ENCODE data around the gene CCDC80.

The CCDC80 gene

GRCh38 chr3:112682361-112682760 is 41.4 kb upstream of the CCDC80 start:
- H3K4me1 ChIP-seq (ENCODE audit: insufficient read depth, low read length, severe bottlenecking): no peaks in the 10 kb centered on the region
- H3K79me2 ChIP-seq (ENCODE audit: insufficient read depth, low read length): no peaks in the 10 kb centered on the region
- H3K36me3 ChIP-seq (ENCODE audit: insufficient read depth, low read length): no peaks in the 10 kb centered on the region
- H3F3A ChIP-seq (ENCODE audit: insufficient read depth, low read length): no peaks in the 10 kb centered on the region
- H3K27me3 ChIP-seq (ENCODE audit: insufficient read depth, low read length): no peaks in the 10 kb centered on the region
- H3K9me2 ChIP-seq (ENCODE audit: low read depth, low read length): no peaks in the 10 kb centered on the region
- TF ChIP-seq EZH2 (IDR thresholded peaks at IDR 0.05; ENCODE audit: borderline replicate concordance, low read length): no peak
- TF ChIP-seq CTCF (IDR thresholded peaks at IDR 0.05; ENCODE audit: low read length): no peak
- H3K9ac ChIP-seq (ENCODE audit: low read length): no peak overlapping the region
- no peak overlapping the region for H2AFZ ChIP-seq (ENCODE audit: low read length)
- H3K4me3 ChIP-seq (ENCODE audit: low read depth, low read length, poor library complexity, severe bottlenecking): no peak overlapping the region
- no peak overlapping the region for H3K27ac ChIP-seq (ENCODE audit: low read depth, low read length, poor library complexity, severe bottlenecking)
- no peaks in the 10 kb centered on the region for H3K9me3 ChIP-seq (ENCODE audit: low read length)
- no peaks in the 10 kb centered on the region for H4K20me1 ChIP-seq (ENCODE audit: insufficient read depth, low read length)
- no peak overlapping the region for H3K4me2 ChIP-seq (ENCODE audit: low read length)

GRCh38 chr3:112681822-112682325 is 40.9 kb upstream of the CCDC80 start:
- H3K36me3 ChIP-seq (ENCODE audit: insufficient read depth, low read length): no peaks in the 10 kb centered on the region
- no peak overlapping the region for H3K4me2 ChIP-seq (ENCODE audit: low read length)
- H3F3A ChIP-seq (ENCODE audit: insufficient read depth, low read length): no peaks in the 10 kb centered on the region
- H3K4me1 ChIP-seq (ENCODE audit: insufficient read depth, low read length, severe bottlenecking): no peaks in the 10 kb centered on the region
- no peak overlapping the region for H3K4me3 ChIP-seq (ENCODE audit: low read depth, low read length, poor library complexity, severe bottlenecking)
- no peaks in the 10 kb centered on the region for H3K9me3 ChIP-seq (ENCODE audit: low read length)
- H3K27me3 ChIP-seq (ENCODE audit: insufficient read depth, low read length): no peaks in the 10 kb centered on the region
- H3K9me2 ChIP-seq (ENCODE audit: low read depth, low read length): no peaks in the 10 kb centered on the region
- no peaks in the 10 kb centered on the region for H3K79me2 ChIP-seq (ENCODE audit: insufficient read depth, low read length)
- no peak overlapping the region for H2AFZ ChIP-seq (ENCODE audit: low read length)
- H4K20me1 ChIP-seq (ENCODE audit: insufficient read depth, low read length): no peaks in the 10 kb centered on the region
- TF ChIP-seq CTCF (IDR thresholded peaks at IDR 0.05; ENCODE audit: low read length): no peak
- TF ChIP-seq EZH2 (IDR thresholded peaks at IDR 0.05; ENCODE audit: borderline replicate concordance, low read length): no peak
- H3K9ac ChIP-seq (ENCODE audit: low read length): no peak overlapping the region
- no peak overlapping the region for H3K27ac ChIP-seq (ENCODE audit: low read depth, low read length, poor library complexity, severe bottlenecking)

- TF ChIP-seq EZH2 (IDR thresholded peaks at IDR 0.05; ENCODE audit: borderline replicate concordance, low read length) (no peak), CTCF (IDR thresholded peaks at IDR 0.05; ENCODE audit: low read length) (no peak)
- no peaks in the 10 kb centered on the region for H3K36me3 ChIP-seq (ENCODE audit: insufficient read depth, low read length)
- H3F3A ChIP-seq (ENCODE audit: insufficient read depth, low read length): no peaks in the 10 kb centered on the region
- no peak overlapping the region for H2AFZ ChIP-seq (ENCODE audit: low read length)
- H3K27ac ChIP-seq (ENCODE audit: low read depth, low read length, poor library complexity, severe bottlenecking): no peak overlapping the region
- H3K27me3 ChIP-seq (ENCODE audit: insufficient read depth, low read length): no peaks in the 10 kb centered on the region
- H3K4me3 ChIP-seq (ENCODE audit: low read depth, low read length, poor library complexity, severe bottlenecking): no peak overlapping the region
- H3K9ac ChIP-seq (ENCODE audit: low read length): no peak overlapping the region
- H3K9me3 ChIP-seq (ENCODE audit: low read length): no peaks in the 10 kb centered on the region
- H3K4me1 ChIP-seq (ENCODE audit: insufficient read depth, low read length, severe bottlenecking): no peaks in the 10 kb centered on the region
- H4K20me1 ChIP-seq (ENCODE audit: insufficient read depth, low read length): no peaks in the 10 kb centered on the region
- no peaks in the 10 kb centered on the region for H3K79me2 ChIP-seq (ENCODE audit: insufficient read depth, low read length)
- H3K9me2 ChIP-seq (ENCODE audit: low read depth, low read length): no peaks in the 10 kb centered on the region
- H3K4me2 ChIP-seq (ENCODE audit: low read length): no peak overlapping the region
These were observed 35.8 kb upstream of the CCDC80 start for GRCh38 chr3:112676659-112677234.

Data from OCI-LY1 (cell line).